Cardiac muscle cell (in vitro differentiated cells and primary cell): ENCODE results near the gene DSTYK. TPM values are rescaled to one million over a fixed set of nuclear protein-coding genes. Genes with fewer than 3 reads are reported as not detected.
A peak's percentile ranks its signal among the peaks of the same experiment; 100 is the strongest.

Source experiments
- DNase-seq, 2 donors: peaks; one replicate each; pipeline versions ENCODE4 v3.0.0 to v3.0.0-alpha.2; 2010 to 2017; ENCODE audit warnings: low read depth in 1 of 2, low spot score in 1 of 2
- H3K27ac ChIP-seq: fragments of 200-600 bp; sonication (generic); 2 replicates; pipeline ENCODE4 v1.5.1; 2016
- H3K27me3 ChIP-seq: fragments of 200-600 bp; sonication (generic); 2 replicates; pipeline ENCODE4 v1.6.0; 2016; ENCODE audit warnings: control low read depth
- H3K36me3 ChIP-seq: fragments of 200-600 bp; sonication (generic); 2 replicates; pipeline ENCODE4 v1.5.1; 2016; ENCODE audit warnings: control low read depth
- H3K4me1 ChIP-seq: fragments of 200-600 bp; sonication (generic); 2 replicates; pipeline ENCODE4 v1.8.1; 2017; ENCODE audit warnings: low read depth, mild to moderate bottlenecking, mixed run types
- H3K4me3 ChIP-seq: fragments of 200-600 bp; sonication (generic); 2 replicates; pipeline ENCODE4 v1.5.1; 2016; ENCODE audit warnings: mild to moderate bottlenecking
- H3K9me3 ChIP-seq: fragments of 200-600 bp; sonication (generic); 2 replicates; pipeline ENCODE4 v1.5.1; 2017; ENCODE audit warnings: low read depth, mild to moderate bottlenecking, control low read depth
- polyA plus RNA-seq: library from polyadenylated mRNA; unstranded; fragments of >200 nt; fragmentation: Nextera tagmentation; extraction: Ambion mirVana; gene quantifications from 2 replicates; pipeline ENCODE4 v1.2.1, GENCODE V29; 2016
- total RNA-seq: library from RNA; depleted of rRNA; stranded (reverse); fragments of >200 nt; gene quantifications from 2 replicates; pipeline ENCODE4 v1.2.3, GENCODE V29; 2016
- TF ChIP-seq, protein P1 (sequence below): IDR thresholded peaks from 2 replicates; pipeline ENCODE4 v1.5.1; 2012; ENCODE audit warnings: low read depth, mild to moderate bottlenecking, low read length

DSTYK gene
- total and polyA plus RNA-seq, 2 experiments from 2014 or later = 7.8 to 13.5 TPM

DNA sequence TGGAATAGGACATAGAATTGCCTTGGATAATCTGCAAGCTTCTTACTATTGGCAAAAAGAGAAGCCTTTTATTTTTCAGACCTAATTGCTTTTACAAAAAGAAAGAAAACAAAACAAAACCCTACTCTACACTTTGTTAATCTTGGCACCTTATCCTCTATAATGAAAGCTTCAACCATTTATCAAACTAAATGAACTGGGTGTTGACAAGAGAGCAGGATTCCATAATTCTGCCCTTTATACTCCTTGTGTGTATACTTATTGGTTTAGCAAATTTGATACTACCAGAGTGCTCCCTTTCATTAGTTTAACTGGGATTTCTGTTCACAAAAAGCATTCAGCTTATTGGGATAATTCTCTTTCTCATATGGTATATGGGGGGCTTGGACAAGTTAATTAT lies 13.2 kb upstream of the DSTYK start:
- TF ChIP-seq, protein P1, sequence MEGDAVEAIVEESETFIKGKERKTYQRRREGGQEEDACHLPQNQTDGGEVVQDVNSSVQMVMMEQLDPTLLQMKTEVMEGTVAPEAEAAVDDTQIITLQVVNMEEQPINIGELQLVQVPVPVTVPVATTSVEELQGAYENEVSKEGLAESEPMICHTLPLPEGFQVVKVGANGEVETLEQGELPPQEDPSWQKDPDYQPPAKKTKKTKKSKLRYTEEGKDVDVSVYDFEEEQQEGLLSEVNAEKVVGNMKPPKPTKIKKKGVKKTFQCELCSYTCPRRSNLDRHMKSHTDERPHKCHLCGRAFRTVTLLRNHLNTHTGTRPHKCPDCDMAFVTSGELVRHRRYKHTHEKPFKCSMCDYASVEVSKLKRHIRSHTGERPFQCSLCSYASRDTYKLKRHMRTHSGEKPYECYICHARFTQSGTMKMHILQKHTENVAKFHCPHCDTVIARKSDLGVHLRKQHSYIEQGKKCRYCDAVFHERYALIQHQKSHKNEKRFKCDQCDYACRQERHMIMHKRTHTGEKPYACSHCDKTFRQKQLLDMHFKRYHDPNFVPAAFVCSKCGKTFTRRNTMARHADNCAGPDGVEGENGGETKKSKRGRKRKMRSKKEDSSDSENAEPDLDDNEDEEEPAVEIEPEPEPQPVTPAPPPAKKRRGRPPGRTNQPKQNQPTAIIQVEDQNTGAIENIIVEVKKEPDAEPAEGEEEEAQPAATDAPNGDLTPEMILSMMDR = no peak
- no peaks in the 10 kb centered on the region for H3K36me3 ChIP-seq
- no peaks in the 10 kb centered on the region for H3K9me3 ChIP-seq
- no peak overlapping the region for H3K4me3 ChIP-seq
- H3K27me3 ChIP-seq = peaks cover 21% of the 10 kb centered on the region
- H3K4me1 ChIP-seq = no peaks in the 10 kb centered on the region
- DNase-seq = no peak
- H3K27ac ChIP-seq = no peak overlapping the region

DNA sequence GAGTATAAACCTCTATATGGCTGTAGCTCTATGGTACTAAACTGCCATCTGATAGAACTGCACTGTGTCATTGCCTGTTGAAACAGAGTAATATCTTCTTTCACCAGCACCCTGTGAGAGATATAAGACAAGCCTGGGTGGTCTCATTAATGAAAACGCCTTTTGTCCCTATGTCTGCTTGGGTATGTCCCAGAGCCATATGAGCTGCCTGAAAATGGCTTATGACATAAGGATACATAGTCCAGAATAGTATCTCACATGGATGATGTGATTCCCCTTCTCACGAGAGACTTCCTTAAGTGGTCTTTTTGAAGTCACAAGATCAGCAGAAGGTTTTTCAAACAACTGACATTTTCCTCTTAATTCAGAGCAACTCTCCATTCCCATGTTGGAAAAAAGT lies 8.9 kb upstream of the DSTYK start:
- Histone ChIP-seq H3K9me3 (no peaks in the 10 kb centered on the region), H3K4me3 (no peak overlapping the region), H3K4me1 (no peaks in the 10 kb centered on the region), H3K27me3 (peaks cover 7% of the 10 kb centered on the region), H3K27ac (no peak overlapping the region), H3K36me3 (no peaks in the 10 kb centered on the region)
- DNase-seq = no peak
- TF ChIP-seq, protein P1 = no peak

DNA sequence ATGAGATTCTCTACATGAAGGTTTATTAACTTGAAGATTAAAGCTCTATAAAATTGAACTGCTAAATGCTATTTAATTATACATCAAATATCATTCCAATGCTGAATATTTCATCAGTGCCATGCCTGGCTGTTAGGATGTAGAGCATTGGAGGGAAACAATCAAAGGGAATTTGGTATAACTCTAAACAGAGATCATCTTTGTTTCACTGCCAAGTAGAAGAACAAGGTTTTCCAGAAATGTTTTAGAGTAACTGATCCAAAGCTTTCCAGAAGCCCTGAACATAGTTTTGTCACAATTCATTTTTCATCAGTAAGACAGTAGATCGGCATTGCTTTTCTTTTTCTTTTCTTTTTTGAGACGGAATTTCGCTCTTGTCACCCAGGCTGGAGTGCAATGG lies 5.9 kb upstream of the DSTYK start:
- H3K9me3 ChIP-seq = no peaks in the 10 kb centered on the region
- no peaks in the 10 kb centered on the region for H3K4me1 ChIP-seq
- TF ChIP-seq, protein P1 = no peak
- no peak overlapping the region for H3K4me3 ChIP-seq
- no peak for DNase-seq
- no peaks in the 10 kb centered on the region for H3K27me3 ChIP-seq
- no peak overlapping the region for H3K27ac ChIP-seq
- no peaks in the 10 kb centered on the region for H3K36me3 ChIP-seq

DNA sequence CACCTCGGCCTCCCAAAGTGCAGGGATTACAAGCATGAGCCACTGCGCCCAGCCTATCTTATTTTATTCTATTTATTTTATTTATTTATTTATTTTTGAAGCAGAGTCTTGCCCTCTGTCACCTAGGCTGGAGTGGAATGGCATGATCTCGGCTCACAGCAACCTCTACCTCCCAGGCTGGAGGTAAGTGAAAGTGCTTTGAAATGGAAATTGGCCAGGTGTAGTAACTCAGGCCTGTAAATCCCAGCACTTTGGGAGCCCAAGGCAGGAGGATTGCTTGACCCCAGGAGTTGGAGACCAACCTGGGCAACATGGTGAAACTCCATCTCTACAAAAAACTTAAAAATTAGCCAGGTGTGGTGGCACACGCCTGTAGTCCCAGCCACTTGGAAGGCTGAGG lies 5.1 kb upstream of the DSTYK start:
- H3K36me3 ChIP-seq = no peaks in the 10 kb centered on the region

DNA sequence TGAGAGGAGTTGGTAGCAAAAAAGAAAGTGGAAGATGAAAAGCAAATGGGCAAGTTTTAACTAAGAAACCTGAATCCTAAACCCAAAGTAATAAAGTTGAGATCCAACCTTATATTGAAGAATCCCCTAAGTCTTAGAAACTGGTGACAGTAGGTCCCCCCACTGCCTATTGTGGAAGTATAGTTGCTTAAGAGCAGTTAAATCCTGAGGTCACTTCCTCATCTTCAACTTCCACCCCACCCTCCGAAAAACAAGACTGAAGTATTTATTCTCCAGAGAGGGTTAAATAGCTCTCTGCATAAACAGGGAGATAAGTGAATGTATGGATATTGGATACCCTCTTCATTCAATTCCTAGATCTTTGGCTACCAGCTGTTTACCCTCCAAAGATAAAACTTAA lies 3.3 kb upstream of the DSTYK start:
- Histone ChIP-seq H3K27me3 (no peaks in the 10 kb centered on the region), H3K9me3 (no peaks in the 10 kb centered on the region), H3K27ac (no peak overlapping the region), H3K4me3 (no peak overlapping the region), H3K4me1 (no peaks in the 10 kb centered on the region), H3K36me3 (no peaks in the 10 kb centered on the region)
- TF ChIP-seq, protein P1 = no peak
- no peak for DNase-seq

More for the DNA sequence above, 5.1 kb upstream of the DSTYK start:
- Histone ChIP-seq H3K4me1 (no peaks in the 10 kb centered on the region), H3K27me3 (no peaks in the 10 kb centered on the region), H3K4me3 (no peak overlapping the region), H3K9me3 (no peaks in the 10 kb centered on the region), H3K27ac (no peak overlapping the region)
- DNase-seq = no peak
- TF ChIP-seq, protein P1 = no peak

DNA sequence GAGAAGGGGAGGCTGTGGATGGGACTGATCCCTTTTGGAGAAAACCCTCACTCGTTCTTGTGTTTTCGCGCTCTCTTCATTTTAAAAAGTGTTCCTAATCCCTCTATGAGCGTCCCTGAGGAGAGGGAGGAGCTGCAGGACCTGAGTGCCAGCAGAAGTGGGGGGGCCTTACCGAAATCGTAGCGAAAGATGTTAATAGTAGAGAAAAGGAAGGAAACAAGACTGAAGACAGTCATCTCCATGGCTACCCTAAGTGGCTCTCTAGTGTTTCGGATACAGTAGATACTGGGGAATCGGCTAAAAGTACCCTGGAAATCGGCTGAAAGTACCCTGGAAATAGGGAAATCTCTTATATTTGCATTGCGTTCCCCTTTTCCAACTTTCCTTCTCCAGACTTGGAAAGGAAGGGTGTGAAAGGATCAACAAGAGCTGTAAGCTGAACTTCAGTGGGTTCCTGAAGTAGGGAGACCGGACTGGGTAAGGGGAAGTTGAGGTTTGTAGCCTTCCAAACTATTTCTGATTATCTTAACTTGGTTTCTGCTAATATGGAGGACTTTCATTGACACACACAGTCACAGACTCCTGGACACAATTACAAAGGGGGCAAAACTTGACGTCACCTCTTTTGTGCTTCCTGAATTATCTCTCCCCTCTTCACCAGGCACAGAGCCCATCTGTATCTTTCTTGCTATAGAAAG lies 486 bp upstream of the DSTYK start:
- Histone ChIP-seq H3K27ac (peak overlapping the region; percentile 97), H3K27me3 (no peaks in the 10 kb centered on the region), H3K4me3 (peak overlapping the region; percentile 73), H3K36me3 (no peaks in the 10 kb centered on the region), H3K4me1 (no peaks in the 10 kb centered on the region), H3K9me3 (no peaks in the 10 kb centered on the region)
- DNase-seq = no peak
- TF ChIP-seq, protein P1 = no peak
